D721Med (cell line): ENCODE data around the gene ERC1.

ENCODE experiments used
- DNase-seq: peaks from one replicate; pipeline ENCODE4 v3.0.0; 2011; ENCODE audit warnings: low spot score; ENCODE audit not compliant: insufficient read length
- FAIRE-seq: peaks from 2 replicates; lab custom pipeline; 2011; peaks lifted over from hg19 to GRCh38; lab: Jason Lieb, UNC
- TF ChIP-seq, protein P1 (sequence below): IDR thresholded peaks from 2 replicates; pipeline ENCODE4 v1.5.1; 2012; ENCODE audit warnings: mild to moderate bottlenecking, control low read depth; ENCODE audit not compliant: insufficient read depth; ENCODE audit errors: missing control alignments

The ERC1 gene

GRCh38 chr12:1281683-1282366 is 290.8 kb downstream of the ERC1 start:
- FAIRE-seq = no peak
- TF ChIP-seq, protein P1, sequence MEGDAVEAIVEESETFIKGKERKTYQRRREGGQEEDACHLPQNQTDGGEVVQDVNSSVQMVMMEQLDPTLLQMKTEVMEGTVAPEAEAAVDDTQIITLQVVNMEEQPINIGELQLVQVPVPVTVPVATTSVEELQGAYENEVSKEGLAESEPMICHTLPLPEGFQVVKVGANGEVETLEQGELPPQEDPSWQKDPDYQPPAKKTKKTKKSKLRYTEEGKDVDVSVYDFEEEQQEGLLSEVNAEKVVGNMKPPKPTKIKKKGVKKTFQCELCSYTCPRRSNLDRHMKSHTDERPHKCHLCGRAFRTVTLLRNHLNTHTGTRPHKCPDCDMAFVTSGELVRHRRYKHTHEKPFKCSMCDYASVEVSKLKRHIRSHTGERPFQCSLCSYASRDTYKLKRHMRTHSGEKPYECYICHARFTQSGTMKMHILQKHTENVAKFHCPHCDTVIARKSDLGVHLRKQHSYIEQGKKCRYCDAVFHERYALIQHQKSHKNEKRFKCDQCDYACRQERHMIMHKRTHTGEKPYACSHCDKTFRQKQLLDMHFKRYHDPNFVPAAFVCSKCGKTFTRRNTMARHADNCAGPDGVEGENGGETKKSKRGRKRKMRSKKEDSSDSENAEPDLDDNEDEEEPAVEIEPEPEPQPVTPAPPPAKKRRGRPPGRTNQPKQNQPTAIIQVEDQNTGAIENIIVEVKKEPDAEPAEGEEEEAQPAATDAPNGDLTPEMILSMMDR = no peak

DNA sequence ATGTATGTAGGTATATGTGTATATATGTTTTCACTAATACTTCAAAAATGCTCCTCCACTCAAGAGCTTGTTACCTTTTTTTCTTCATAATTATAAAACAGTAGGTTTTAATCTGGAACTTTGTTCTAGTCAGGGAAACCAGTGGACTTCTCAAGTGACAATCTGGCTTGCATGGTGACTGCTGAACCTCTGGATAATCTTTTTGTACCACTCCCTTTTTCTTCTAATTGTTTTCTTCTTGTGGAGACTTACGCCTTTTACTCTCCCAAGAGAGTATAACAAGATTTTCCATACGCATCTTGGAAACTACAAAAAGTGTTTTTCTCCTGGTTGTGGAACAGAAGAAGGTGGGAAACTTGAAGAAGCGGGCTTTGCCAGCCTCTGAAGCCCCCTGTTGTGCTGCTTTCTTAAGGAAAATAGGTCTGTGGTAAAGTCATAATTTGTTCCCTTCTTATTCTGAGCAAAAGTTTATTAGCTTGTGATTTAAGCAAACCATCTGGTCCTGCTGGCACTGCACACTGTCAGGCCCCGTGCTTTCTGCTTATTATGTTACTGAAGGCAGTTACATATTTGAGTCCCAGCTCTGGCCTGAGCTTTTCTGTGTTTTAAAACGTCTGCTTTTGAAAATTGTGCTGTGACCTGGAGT is 291.8 kb downstream of the ERC1 start:
- TF ChIP-seq, protein P1 = no peak
- FAIRE-seq = no peak
- no peak for DNase-seq

More at GRCh38 chr12:1281683-1282366, 290.8 kb downstream of the ERC1 start:
- no peak for DNase-seq

DNA sequence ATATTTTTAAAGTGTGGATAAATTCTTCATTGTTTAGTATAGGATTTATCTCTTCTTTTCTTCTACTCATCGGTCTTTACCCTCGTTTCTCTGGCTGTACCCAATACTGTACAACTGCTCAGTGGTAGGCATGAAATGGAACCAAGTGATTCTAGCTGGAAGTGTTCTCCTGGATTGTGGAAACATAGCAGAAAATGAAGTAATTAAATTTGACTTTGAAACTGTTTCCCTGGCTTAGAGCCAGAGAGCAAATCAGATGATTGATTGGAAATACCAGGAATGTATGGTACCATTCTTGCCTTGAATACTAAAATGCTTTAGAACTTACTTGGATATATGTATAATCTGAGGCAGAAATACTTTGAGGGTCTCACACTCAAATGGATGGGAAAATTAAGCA is 292.3 kb downstream of the ERC1 start:
- no peak for DNase-seq
- TF ChIP-seq, protein P1 = no peak
- no peak for FAIRE-seq

GRCh38 chr12:1284611-1285010 is 293.6 kb downstream of the ERC1 start:
- TF ChIP-seq, protein P1 = no peak
- FAIRE-seq (no peak), DNase-seq (no peak)

- DNase-seq = no peak
- FAIRE-seq = no peak
Measured at GRCh38 chr12:1287446-1287975, 296.5 kb downstream of the ERC1 start.

GRCh38 chr12:1288333-1288732 is 297.3 kb downstream of the ERC1 start:
- DNase-seq (no peak), FAIRE-seq (no peak)
- TF ChIP-seq, protein P1 = no peak

More at GRCh38 chr12:1287446-1287975, 296.5 kb downstream of the ERC1 start:
- TF ChIP-seq, protein P1 = no peak
